ENCODE results near the gene B3GLCT. TPM values are rescaled to one million over a fixed set of nuclear protein-coding genes. Genes with fewer than 3 reads are reported as not detected.

B3GLCT gene
- total RNA-seq, 1 experiment from 2014 or later = 3.9 TPM

DNA sequence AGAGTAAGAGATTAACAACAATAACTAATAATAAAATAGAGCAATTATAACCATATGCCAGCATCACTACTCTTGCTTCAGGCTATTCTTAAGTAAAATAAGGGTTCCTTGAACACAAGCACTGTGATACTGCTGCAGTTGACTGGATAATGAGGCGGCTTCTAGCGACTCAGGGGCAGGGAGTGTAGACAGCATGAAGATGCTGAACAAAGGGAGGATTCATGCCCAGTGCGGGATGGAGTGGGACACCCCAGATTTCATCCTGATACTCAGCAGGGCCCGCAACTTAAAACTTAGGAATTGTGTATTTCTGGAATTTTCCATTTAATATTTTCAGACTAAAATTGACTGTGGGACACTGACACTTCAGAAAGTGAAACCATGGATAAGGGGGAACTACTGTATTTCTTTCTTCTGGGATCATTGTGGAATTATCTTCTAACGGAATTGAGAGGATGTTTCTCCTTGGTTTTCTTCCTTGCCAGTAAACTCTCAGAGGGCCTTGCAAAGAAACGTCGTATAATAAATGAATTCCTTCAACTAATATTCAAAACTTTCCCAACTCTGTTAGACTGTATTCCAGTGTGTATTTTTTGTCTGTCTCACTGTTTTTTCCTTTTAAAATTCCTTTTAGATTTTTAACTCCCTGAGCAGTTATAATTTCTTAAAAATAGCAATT, 127.5 kb downstream of the B3GLCT start:
- H3K4me2 ChIP-seq (ENCODE audit: low read length) = no peak overlapping the region
- ChIA-PET POLR2A (no interaction called here), RAD21 (ENCODE audit: low non-redundant PET in 1 of 2, low total read pairs in 2 of 2, uncharacterized antibody in 2 of 2, unreplicated experiment in 2 of 2) (no interaction called here), CTCF (no interaction called here)
- no peak overlapping the region for H2AFZ ChIP-seq (ENCODE audit: low read depth, low read length, poor library complexity, severe bottlenecking)
- H3K9me3 ChIP-seq (ENCODE audit: control insufficient read depth in 1 of 2, insufficient read depth in 1 of 2, low read depth in 1 of 2, low read length in 2 of 2) = no peaks in the 10 kb centered on the region
- H4K20me1 ChIP-seq (ENCODE audit: insufficient read depth) = no peaks in the 10 kb centered on the region
- BruUV-seq (replicated peaks) = no TSS peak
- H3K9me2 ChIP-seq (ENCODE audit: insufficient read depth) = no peaks in the 10 kb centered on the region
- no peaks in the 10 kb centered on the region for H3K36me3 ChIP-seq (ENCODE audit: control insufficient read depth in 1 of 2, insufficient read depth in 2 of 2, low read length in 2 of 2)
- H3K27me3 ChIP-seq (ENCODE audit: insufficient read depth, low read length) = no peaks in the 10 kb centered on the region
- TF ChIP-seq, protein P1, sequence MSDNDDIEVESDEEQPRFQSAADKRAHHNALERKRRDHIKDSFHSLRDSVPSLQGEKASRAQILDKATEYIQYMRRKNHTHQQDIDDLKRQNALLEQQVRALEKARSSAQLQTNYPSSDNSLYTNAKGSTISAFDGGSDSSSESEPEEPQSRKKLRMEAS (IDR thresholded peaks at IDR 0.05) = no peak
- no peak for TF ChIP-seq EZH2phosphoT487 (IDR thresholded peaks at IDR 0.05; ENCODE audit: borderline replicate concordance)
- no peak overlapping the region for H3K27ac ChIP-seq (ENCODE audit: low read depth, low read length)
- intact Hi-C loops (cut with micrococcal nuclease) = no loop called here
- DNase-seq (ENCODE audit: low read depth, low spot score) (no peak), ATAC-seq (no peak)
- H3K9ac ChIP-seq (ENCODE audit: low read length) = no peak overlapping the region
- H3K4me3 ChIP-seq (replicated peaks in 1 of 2; ENCODE audit: low read depth in 1 of 2, low read length in 2 of 2) = no peak overlapping the region
- H3K79me2 ChIP-seq (ENCODE audit: insufficient read depth, low read length) = no peaks in the 10 kb centered on the region
- H3K4me1 ChIP-seq (ENCODE audit: control insufficient read depth in 1 of 2, insufficient read depth in 2 of 2, low read length in 2 of 2) = no peaks in the 10 kb centered on the region

DNA sequence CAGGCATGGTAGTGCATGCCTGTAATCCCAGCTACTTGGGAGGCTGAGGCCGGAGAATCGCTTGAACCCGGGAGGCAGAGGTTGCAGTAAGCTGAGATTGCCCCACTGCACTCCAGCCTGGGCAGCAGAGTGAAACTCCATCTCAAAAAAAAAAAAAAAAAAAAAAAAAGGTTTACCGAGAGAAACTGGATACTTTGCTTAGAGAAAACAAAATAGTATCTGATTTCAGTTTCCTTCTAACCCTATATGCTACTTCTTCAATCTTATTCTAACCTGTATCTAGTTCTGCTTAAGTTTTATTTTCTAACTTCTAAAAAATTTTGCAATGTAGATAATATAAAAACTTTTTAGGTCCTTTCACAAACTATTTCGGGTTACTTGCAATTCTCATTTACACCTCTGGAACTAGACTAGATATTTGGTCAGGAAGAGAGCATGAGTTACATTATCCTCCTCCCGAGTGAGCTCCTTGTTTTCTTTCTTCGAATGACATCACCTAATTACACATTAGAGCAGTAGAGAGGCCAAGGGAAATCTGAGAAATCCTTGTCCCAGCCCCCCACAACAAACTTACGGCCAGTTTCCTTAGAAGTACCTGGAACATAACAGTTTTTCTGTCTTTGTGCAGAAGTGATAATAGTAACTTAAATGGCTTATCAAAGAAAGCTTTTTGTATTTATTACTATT, 128.9 kb downstream of the B3GLCT start:
- ATAC-seq = no peak
- TF ChIP-seq YY1 (IDR thresholded peaks at IDR 0.05; ENCODE audit: extremely low read depth, insufficient replicate concordance, low read depth, low read length) (no peak), EGR1 (IDR thresholded peaks at IDR 0.05; ENCODE audit: low read depth) (no peak), POLR2AphosphoS5 (IDR thresholded peaks at IDR 0.05; ENCODE audit: low read depth, low read length) (no peak), EZH2phosphoT487 (IDR thresholded peaks at IDR 0.05; ENCODE audit: borderline replicate concordance) (no peak), CBX3 (IDR thresholded peaks at IDR 0.05; ENCODE audit: low read depth) (no peak), ZNF274 (IDR thresholded peaks at IDR 0.05; ENCODE audit: low read depth, low read length) (no peak), RAD21 (IDR thresholded peaks at IDR 0.05; ENCODE audit: low read depth) (no peak), EZH2 (IDR thresholded peaks at IDR 0.05) (no peak), TCF7L2 (IDR thresholded peaks at IDR 0.05; ENCODE audit: borderline replicate concordance, extremely low read depth, insufficient read depth, insufficient read length) (no peak), ELF1 (IDR thresholded peaks at IDR 0.05; ENCODE audit: borderline replicate concordance, low read depth) (no peak)
- TF ChIP-seq, protein P2, sequence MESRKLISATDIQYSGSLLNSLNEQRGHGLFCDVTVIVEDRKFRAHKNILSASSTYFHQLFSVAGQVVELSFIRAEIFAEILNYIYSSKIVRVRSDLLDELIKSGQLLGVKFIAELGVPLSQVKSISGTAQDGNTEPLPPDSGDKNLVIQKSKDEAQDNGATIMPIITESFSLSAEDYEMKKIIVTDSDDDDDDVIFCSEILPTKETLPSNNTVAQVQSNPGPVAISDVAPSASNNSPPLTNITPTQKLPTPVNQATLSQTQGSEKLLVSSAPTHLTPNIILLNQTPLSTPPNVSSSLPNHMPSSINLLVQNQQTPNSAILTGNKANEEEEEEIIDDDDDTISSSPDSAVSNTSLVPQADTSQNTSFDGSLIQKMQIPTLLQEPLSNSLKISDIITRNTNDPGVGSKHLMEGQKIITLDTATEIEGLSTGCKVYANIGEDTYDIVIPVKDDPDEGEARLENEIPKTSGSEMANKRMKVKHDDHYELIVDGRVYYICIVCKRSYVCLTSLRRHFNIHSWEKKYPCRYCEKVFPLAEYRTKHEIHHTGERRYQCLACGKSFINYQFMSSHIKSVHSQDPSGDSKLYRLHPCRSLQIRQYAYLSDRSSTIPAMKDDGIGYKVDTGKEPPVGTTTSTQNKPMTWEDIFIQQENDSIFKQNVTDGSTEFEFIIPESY (IDR thresholded peaks at IDR 0.05; ENCODE audit: extremely low read depth, insufficient replicate concordance, low read length) = no peak
- TF ChIP-seq, protein P3, sequence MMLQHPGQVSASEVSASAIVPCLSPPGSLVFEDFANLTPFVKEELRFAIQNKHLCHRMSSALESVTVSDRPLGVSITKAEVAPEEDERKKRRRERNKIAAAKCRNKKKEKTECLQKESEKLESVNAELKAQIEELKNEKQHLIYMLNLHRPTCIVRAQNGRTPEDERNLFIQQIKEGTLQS (IDR thresholded peaks at IDR 0.05) = no peak
- TF ChIP-seq, protein P4, sequence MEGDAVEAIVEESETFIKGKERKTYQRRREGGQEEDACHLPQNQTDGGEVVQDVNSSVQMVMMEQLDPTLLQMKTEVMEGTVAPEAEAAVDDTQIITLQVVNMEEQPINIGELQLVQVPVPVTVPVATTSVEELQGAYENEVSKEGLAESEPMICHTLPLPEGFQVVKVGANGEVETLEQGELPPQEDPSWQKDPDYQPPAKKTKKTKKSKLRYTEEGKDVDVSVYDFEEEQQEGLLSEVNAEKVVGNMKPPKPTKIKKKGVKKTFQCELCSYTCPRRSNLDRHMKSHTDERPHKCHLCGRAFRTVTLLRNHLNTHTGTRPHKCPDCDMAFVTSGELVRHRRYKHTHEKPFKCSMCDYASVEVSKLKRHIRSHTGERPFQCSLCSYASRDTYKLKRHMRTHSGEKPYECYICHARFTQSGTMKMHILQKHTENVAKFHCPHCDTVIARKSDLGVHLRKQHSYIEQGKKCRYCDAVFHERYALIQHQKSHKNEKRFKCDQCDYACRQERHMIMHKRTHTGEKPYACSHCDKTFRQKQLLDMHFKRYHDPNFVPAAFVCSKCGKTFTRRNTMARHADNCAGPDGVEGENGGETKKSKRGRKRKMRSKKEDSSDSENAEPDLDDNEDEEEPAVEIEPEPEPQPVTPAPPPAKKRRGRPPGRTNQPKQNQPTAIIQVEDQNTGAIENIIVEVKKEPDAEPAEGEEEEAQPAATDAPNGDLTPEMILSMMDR (IDR thresholded peaks at IDR 0.05 in 2 of 3, conservative IDR thresholded peaks at IDR 0.05 in 1 of 3; ENCODE audit: borderline replicate concordance in 1 of 3, insufficient read depth in 1 of 3, low read depth in 2 of 3, low read length in 2 of 3) = no peak

More for the DNA sequence above, 128.9 kb downstream of the B3GLCT start:
- Histone ChIP-seq H3K27ac (ENCODE audit: low read depth, low read length) (no peak overlapping the region), H3K4me2 (ENCODE audit: low read length) (no peak overlapping the region), H3K9me2 (ENCODE audit: insufficient read depth) (no peaks in the 10 kb centered on the region), H3K79me2 (ENCODE audit: insufficient read depth, low read length) (no peaks in the 10 kb centered on the region), H3K9ac (ENCODE audit: low read length) (no peak overlapping the region), H4K20me1 (ENCODE audit: insufficient read depth) (no peaks in the 10 kb centered on the region), H3K4me3 (replicated peaks in 1 of 2; ENCODE audit: low read depth in 1 of 2, low read length in 2 of 2) (no peak overlapping the region), H3K27me3 (ENCODE audit: insufficient read depth, low read length) (no peaks in the 10 kb centered on the region), H3K36me3 (ENCODE audit: control insufficient read depth in 1 of 2, insufficient read depth in 2 of 2, low read length in 2 of 2) (no peaks in the 10 kb centered on the region), H2AFZ (ENCODE audit: low read depth, low read length, poor library complexity, severe bottlenecking) (no peak overlapping the region), H3K9me3 (ENCODE audit: control insufficient read depth in 1 of 2, insufficient read depth in 1 of 2, low read depth in 1 of 2, low read length in 2 of 2) (no peaks in the 10 kb centered on the region), H3K4me1 (ENCODE audit: control insufficient read depth in 1 of 2, insufficient read depth in 2 of 2, low read length in 2 of 2) (no peaks in the 10 kb centered on the region)
- ChIA-PET RAD21 (ENCODE audit: low non-redundant PET in 1 of 2, low total read pairs in 2 of 2, uncharacterized antibody in 2 of 2, unreplicated experiment in 2 of 2) (no interaction called here), CTCF (no interaction called here), POLR2A (no interaction called here)
- intact Hi-C loops (cut with micrococcal nuclease) = no loop called here
- no peak for DNase-seq (ENCODE audit: low read depth, low spot score)
- no TSS peak for BruUV-seq (replicated peaks)

All from HCT116 (cell line).